Tibial artery (tissue), 4 donors: ENCODE measurements around the gene TCAIM.

Experiments
- DNase-seq, 2 donors: peaks; one replicate each; pipeline ENCODE4 v3.0.0-alpha.2; 2019
- H3K27ac ChIP-seq, 2 donors: fragments of 200-600 bp; sonication (generic) in 1 of 2; 1 replicate in 1 of 2; 2 replicates in 1 of 2; pipeline ENCODE4 v1.5.1; 2018 to 2019; ENCODE audit warnings: mild to moderate bottlenecking in 1 of 2
- H3K27me3 ChIP-seq, 2 donors: fragments of 200-600 bp; sonication (generic) in 1 of 2; one replicate each; pipeline versions ENCODE4 v1.5.1 to v1.6.0; 2016 to 2019
- H3K36me3 ChIP-seq, 3 donors: fragments of 200-600 bp; sonication (generic) in 2 of 3; one replicate each; pipeline ENCODE4 v1.5.1; 2016 to 2019; ENCODE audit warnings: mild to moderate bottlenecking in 2 of 3
- H3K4me1 ChIP-seq, 4 donors: fragments of 200-600 bp; sonication (generic) in 2 of 4; 1 replicate in 3 of 4; 2 replicates in 1 of 4; pipeline ENCODE4 v1.5.1; 2016 to 2019
- H3K4me3 ChIP-seq, 2 donors: fragments of 200-600 bp; sonication (generic) in 1 of 2; 1 replicate in 1 of 2; 2 replicates in 1 of 2; pipeline ENCODE4 v1.5.1; 2018 to 2019; ENCODE audit warnings: mild to moderate bottlenecking in 2 of 2
- H3K9me3 ChIP-seq, 3 donors: fragments of 200-600 bp; sonication (generic) in 1 of 3; one replicate each; pipeline ENCODE4 v1.5.1; 2016 to 2019
- CTCF ChIP-seq, 2 experiments: fragments of 200-600 bp in 1 of 2; fragments of 450-650 bp in 1 of 2; IDR thresholded peaks; one replicate each; pipeline ENCODE4 v1.5.1; 2017 to 2019; ENCODE audit warnings: antibody characterized with exemption in 2 of 2, mild to moderate bottlenecking in 1 of 2, moderate library complexity in 1 of 2
- intact Hi-C: fragments of 100-400 bp; cut with DNase I; formaldehyde crosslinking; loops from one replicate; pipeline ENCODE4 v1.15.0; 2023; ENCODE audit warnings: low total_unique reads

Gene TCAIM

GRCh38 chr3:44359146-44359751 lies 20.7 kb downstream of the TCAIM start:
- DNase-seq = no peak
- Histone ChIP-seq H3K27me3 (no peaks in the 10 kb centered on the region), H3K9me3 (no peaks in the 10 kb centered on the region), H3K36me3 (peaks cover 0 to 15% (median 8%) of the 10 kb centered on the region in 3 donors), H3K27ac (no peak overlapping the region), H3K4me3 (no peak overlapping the region), H3K4me1 (peaks cover 0 to 19% (median 16%) of the 10 kb centered on the region in 4 donors)
- TF ChIP-seq CTCF (IDR thresholded peaks at IDR 0.05) = no peak
- intact Hi-C loops = no loop called here

- Histone ChIP-seq H3K4me1 (peaks cover 0 to 5% (median 0%) of the 10 kb centered on the region in 4 donors), H3K36me3 (peaks cover 20 to 31% (median 25%) of the 10 kb centered on the region in 3 donors), H3K27ac (no peak overlapping the region), H3K4me3 (no peak overlapping the region), H3K9me3 (no peaks in the 10 kb centered on the region), H3K27me3 (no peaks in the 10 kb centered on the region)
- no peak for DNase-seq
- intact Hi-C loops = no loop called here
- no peak for TF ChIP-seq CTCF (IDR thresholded peaks at IDR 0.05)
These were observed 25.0 kb downstream of the TCAIM start for GRCh38 chr3:44363591-44363990.

GRCh38 chr3:44365952-44366351 lies 27.4 kb downstream of the TCAIM start:
- Histone ChIP-seq H3K36me3 (peaks cover 26 to 32% (median 26%) of the 10 kb centered on the region in 3 donors), H3K4me3 (no peak overlapping the region), H3K9me3 (no peaks in the 10 kb centered on the region), H3K4me1 (no peaks in the 10 kb centered on the region), H3K27me3 (no peaks in the 10 kb centered on the region), H3K27ac (no peak overlapping the region)
- no peak for DNase-seq
- no peak for TF ChIP-seq CTCF (IDR thresholded peaks at IDR 0.05)
- intact Hi-C loops = no loop called here

GRCh38 chr3:44375450-44375849 lies 36.9 kb downstream of the TCAIM start:
- Histone ChIP-seq H3K36me3 (peaks cover 4 to 10% (median 8%) of the 10 kb centered on the region in 3 donors), H3K4me3 (no peak overlapping the region), H3K27me3 (no peaks in the 10 kb centered on the region), H3K4me1 (no peaks in the 10 kb centered on the region), H3K27ac (no peak overlapping the region), H3K9me3 (no peaks in the 10 kb centered on the region)
- no peak for TF ChIP-seq CTCF (IDR thresholded peaks at IDR 0.05)
- intact Hi-C loops = no loop called here
- no peak for DNase-seq

- H3K27me3 ChIP-seq = no peaks in the 10 kb centered on the region
- H3K4me1 ChIP-seq = no peaks in the 10 kb centered on the region
- peaks cover 0 to 14% (median 0%) of the 10 kb centered on the region in 3 donors for H3K36me3 ChIP-seq
- no peak overlapping the region for H3K27ac ChIP-seq
- TF ChIP-seq CTCF (IDR thresholded peaks at IDR 0.05) = no peak
- no peak overlapping the region for H3K4me3 ChIP-seq
- no peaks in the 10 kb centered on the region for H3K9me3 ChIP-seq
- intact Hi-C loops = no loop called here
- no peak for DNase-seq
These were observed 48.8 kb downstream of the TCAIM start for GRCh38 chr3:44387404-44387803.

GRCh38 chr3:44392489-44392888 lies 53.9 kb downstream of the TCAIM start:
- H3K36me3 ChIP-seq = peaks cover 0 to 29% (median 14%) of the 10 kb centered on the region in 3 donors
- H3K27ac ChIP-seq = no peak overlapping the region
- no peaks in the 10 kb centered on the region for H3K4me1 ChIP-seq
- no peak for DNase-seq
- H3K4me3 ChIP-seq = no peak overlapping the region
- H3K9me3 ChIP-seq = no peaks in the 10 kb centered on the region
- no peak for TF ChIP-seq CTCF (IDR thresholded peaks at IDR 0.05)
- no peaks in the 10 kb centered on the region for H3K27me3 ChIP-seq
- intact Hi-C loops = no loop called here
